ENCODE data around the gene SHANK2. TPM values are rescaled to one million over a fixed set of nuclear protein-coding genes. Genes with fewer than 3 reads are reported as not detected.
A peak's percentile ranks its signal among the peaks of the same experiment; 100 is the strongest.

Gene SHANK2
- total RNA-seq, 3 donors from 2014 or later: 25.8 to 58.0 (median 38.7) TPM

DNA sequence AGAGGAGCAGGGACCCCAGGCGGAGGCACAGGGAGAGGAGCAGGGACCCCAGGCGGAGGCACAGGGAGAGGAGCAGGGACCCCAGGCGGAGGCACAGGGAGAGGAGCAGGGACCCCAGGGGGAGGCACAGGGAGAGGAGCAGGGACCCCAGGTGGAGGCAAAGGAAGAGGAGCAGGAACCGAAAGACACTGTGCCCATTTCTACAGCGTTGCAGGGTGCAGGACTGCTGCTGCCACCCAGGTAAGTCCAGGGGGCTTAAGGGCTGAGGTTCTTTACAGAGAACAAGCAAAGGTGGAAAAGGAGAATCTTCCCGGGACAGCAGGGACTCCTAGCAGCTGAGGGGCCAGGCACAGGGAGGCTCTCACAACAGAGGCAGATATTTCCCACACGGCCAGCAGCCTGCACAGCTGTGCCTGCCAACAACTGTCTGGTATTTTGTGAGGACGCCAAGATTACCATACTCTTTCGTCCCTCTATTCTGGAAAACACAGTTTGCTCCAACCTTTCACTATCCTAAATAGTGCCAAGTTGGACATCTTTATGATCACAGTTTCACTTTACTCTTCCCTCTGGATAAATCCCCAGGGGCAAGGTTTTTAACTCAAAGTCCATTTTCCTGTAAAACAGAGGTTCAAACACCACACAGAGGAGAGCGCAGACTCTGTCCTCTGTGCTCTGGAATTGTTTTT is 39.4 kb downstream of the SHANK2 start:
- intact Hi-C loops (cut with DNase I, micrococcal nuclease): no loop called here

DNA sequence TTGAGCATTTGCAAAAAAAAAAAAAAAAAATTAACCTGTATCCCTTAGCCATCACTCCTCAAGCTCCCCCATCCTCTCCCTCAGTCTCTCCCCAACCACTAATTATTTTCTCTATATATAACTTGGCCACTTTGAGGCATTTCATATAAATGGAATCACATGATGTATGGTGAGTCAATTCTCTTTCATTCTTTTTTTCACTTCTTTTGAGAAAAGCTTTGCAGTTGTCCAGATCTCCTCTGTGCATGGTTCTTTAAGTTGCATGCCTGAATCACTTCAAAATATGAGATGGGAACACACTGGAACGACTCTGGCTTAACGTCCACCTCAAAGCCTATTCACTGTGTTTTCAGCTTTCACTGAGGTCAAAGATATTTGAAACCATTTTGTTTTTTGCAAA is 40.7 kb downstream of the SHANK2 start:
- ATAC-seq (no peak), DNase-seq (no peak)
- Histone ChIP-seq H3K9me3 (no peaks in the 10 kb centered on the region), H3K36me3 (ENCODE audit: low read depth) (no peaks in the 10 kb centered on the region), H3K4me1 (ENCODE audit: low read depth) (no peaks in the 10 kb centered on the region), H3K4me3 (no peak overlapping the region)
- TF ChIP-seq, protein P1, sequence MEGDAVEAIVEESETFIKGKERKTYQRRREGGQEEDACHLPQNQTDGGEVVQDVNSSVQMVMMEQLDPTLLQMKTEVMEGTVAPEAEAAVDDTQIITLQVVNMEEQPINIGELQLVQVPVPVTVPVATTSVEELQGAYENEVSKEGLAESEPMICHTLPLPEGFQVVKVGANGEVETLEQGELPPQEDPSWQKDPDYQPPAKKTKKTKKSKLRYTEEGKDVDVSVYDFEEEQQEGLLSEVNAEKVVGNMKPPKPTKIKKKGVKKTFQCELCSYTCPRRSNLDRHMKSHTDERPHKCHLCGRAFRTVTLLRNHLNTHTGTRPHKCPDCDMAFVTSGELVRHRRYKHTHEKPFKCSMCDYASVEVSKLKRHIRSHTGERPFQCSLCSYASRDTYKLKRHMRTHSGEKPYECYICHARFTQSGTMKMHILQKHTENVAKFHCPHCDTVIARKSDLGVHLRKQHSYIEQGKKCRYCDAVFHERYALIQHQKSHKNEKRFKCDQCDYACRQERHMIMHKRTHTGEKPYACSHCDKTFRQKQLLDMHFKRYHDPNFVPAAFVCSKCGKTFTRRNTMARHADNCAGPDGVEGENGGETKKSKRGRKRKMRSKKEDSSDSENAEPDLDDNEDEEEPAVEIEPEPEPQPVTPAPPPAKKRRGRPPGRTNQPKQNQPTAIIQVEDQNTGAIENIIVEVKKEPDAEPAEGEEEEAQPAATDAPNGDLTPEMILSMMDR (IDR thresholded peaks at IDR 0.05): no peak
- intact Hi-C loops (cut with DNase I, micrococcal nuclease): no loop called here

More for the DNA sequence above, 39.4 kb downstream of the SHANK2 start:
- H3K36me3 ChIP-seq (ENCODE audit: low read depth): no peaks in the 10 kb centered on the region
- no peaks in the 10 kb centered on the region for H3K4me1 ChIP-seq (ENCODE audit: low read depth)
- no peaks in the 10 kb centered on the region for H3K9me3 ChIP-seq
- peak in 1 of 3 donors; percentile 22 for DNase-seq
- TF ChIP-seq, protein P1 (IDR thresholded peaks at IDR 0.05): no peak
- ATAC-seq: no peak
- H3K4me3 ChIP-seq: no peak overlapping the region

DNA sequence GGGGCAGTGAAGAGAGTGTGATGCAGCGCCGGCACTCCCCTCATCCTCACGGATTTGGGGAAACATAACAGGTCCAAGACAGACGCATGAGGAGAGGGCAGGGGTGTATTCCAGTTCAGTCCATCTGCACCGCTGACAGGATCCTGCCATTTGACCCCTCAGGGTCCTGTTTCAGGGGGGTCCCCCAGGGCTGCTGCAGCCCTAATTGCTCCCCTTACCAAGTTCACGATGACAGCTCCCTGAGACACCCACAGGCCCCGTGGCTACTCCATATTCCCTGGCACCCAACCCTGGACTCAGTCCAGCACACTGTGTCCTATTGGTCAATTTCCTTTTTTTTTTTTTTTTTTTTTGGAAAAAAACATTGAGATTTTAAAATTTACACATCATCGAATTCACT is 41.5 kb downstream of the SHANK2 start:
- H3K4me1 ChIP-seq (ENCODE audit: low read depth): no peaks in the 10 kb centered on the region
- no peaks in the 10 kb centered on the region for H3K9me3 ChIP-seq
- TF ChIP-seq, protein P1 (IDR thresholded peaks at IDR 0.05): no peak
- H3K4me3 ChIP-seq: no peak overlapping the region
- DNase-seq: no peak
- intact Hi-C loops (cut with DNase I, micrococcal nuclease): no loop called here
- H3K36me3 ChIP-seq (ENCODE audit: low read depth): no peaks in the 10 kb centered on the region
- no peak for ATAC-seq

DNA sequence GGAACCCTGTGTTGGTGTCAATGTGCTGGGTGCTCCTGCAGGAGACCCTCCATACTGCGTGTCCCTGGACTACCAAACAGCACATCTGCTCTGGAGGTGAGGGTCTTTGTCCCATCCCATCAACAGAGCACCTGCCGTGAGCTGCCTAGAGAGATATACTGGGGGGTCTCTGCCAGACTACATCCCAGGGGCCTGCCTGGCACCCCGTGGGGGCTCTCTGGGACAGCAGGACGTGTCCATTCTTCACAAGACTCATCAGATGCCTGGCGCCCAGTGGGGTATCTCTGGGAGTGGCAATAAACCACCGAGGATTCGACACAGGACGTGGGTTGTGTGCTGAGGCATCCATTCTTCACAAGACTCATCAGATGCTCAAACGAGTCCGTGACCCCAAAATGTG is 42.7 kb downstream of the SHANK2 start:
- H3K4me1 ChIP-seq (ENCODE audit: low read depth): no peaks in the 10 kb centered on the region
- no peak for ATAC-seq

DNA sequence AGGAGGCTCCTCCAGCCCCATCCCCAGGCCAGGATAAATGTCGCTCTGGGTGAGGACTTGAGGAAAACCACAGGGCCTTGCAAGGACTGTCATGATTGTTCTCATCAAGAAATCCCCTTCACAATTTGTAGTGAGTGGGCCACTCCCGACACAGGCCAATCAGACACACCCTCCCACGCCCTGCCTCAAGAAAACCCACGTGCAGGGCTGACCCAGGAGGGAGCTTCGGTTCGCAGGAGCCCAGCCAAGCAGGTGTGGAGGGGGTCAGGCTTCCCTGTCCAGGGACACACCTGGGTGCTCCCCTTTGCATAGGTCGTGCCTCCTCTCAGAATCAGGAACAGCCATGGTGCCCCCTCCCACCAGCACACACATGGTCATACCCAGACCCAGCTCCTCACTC is 43.2 kb downstream of the SHANK2 start:
- no peaks in the 10 kb centered on the region for H3K36me3 ChIP-seq (ENCODE audit: low read depth)
- intact Hi-C loops (cut with DNase I, micrococcal nuclease): no loop called here
- no peak for DNase-seq

More for the DNA sequence above, 42.7 kb downstream of the SHANK2 start:
- DNase-seq: no peak
- TF ChIP-seq, protein P1 (IDR thresholded peaks at IDR 0.05): no peak
- Histone ChIP-seq H3K36me3 (ENCODE audit: low read depth) (no peaks in the 10 kb centered on the region), H3K4me3 (no peak overlapping the region), H3K9me3 (no peaks in the 10 kb centered on the region)
- intact Hi-C loops (cut with DNase I, micrococcal nuclease): no loop called here

More for the DNA sequence above, 43.2 kb downstream of the SHANK2 start:
- no peak for ATAC-seq
- no peak overlapping the region for H3K4me3 ChIP-seq
- no peaks in the 10 kb centered on the region for H3K9me3 ChIP-seq
- TF ChIP-seq, protein P1 (IDR thresholded peaks at IDR 0.05): no peak
- no peaks in the 10 kb centered on the region for H3K4me1 ChIP-seq (ENCODE audit: low read depth)
